Measurements from ENCODE around the gene ADAMTS14. TPM values are rescaled to one million over a fixed set of nuclear protein-coding genes. Genes with fewer than 3 reads are reported as not detected.

The ADAMTS14 gene
- total RNA-seq, 1 donor from 2014 or later = 19.4 TPM

DNA sequence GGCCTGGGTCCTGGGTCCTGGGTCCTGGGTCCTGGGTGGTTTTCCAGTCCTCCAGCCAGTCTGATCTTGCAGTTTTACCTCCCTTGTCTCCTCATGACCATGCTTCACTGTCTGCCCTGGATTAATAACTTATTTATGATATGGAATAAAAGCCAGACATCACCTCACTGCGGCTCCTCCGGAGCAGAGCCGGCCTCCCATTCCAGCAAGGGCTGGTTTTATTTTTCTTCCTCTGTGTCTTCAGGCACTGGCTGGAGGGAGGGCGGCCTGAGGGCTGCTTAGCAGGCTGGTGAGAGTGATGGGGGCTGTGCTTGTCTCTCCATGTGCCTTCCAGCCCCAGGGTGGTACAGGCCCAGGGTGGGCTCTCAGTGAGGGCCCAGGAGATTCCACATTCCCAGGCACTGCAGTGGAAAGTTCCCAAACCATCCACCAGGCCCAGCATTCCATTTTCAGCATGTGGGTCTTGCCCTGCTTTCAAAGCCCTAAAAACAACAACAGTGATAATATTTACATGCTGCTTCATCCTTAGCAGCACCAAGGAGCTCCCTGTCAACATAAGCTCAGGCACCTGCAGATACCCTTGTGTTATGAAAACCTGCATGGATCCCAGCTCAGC, 12.6 kb downstream of the ADAMTS14 start:
- TF ChIP-seq, protein P1, sequence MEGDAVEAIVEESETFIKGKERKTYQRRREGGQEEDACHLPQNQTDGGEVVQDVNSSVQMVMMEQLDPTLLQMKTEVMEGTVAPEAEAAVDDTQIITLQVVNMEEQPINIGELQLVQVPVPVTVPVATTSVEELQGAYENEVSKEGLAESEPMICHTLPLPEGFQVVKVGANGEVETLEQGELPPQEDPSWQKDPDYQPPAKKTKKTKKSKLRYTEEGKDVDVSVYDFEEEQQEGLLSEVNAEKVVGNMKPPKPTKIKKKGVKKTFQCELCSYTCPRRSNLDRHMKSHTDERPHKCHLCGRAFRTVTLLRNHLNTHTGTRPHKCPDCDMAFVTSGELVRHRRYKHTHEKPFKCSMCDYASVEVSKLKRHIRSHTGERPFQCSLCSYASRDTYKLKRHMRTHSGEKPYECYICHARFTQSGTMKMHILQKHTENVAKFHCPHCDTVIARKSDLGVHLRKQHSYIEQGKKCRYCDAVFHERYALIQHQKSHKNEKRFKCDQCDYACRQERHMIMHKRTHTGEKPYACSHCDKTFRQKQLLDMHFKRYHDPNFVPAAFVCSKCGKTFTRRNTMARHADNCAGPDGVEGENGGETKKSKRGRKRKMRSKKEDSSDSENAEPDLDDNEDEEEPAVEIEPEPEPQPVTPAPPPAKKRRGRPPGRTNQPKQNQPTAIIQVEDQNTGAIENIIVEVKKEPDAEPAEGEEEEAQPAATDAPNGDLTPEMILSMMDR (IDR thresholded peaks at IDR 0.05; ENCODE audit: insufficient read depth, low read depth, low read length) = no peak
- H3K4me3 Mint-ChIP-seq (ENCODE audit: unreplicated experiment) = no peak overlapping the region
- H2AFZ ChIP-seq (ENCODE audit: low read depth, low read length) = no peak overlapping the region
- H3K79me2 ChIP-seq (ENCODE audit: insufficient read depth, low read length) = peaks cover 22% of the 10 kb centered on the region
- H3K4me2 ChIP-seq (ENCODE audit: low read length) = no peak overlapping the region
- H3K36me3 Mint-ChIP-seq (ENCODE audit: low read depth, unreplicated experiment) = peaks cover 20% of the 10 kb centered on the region
- DNase-seq (ENCODE audit: low read depth) (no peak), FAIRE-seq (no peak)
- peaks cover 3% of the 10 kb centered on the region for H3K4me1 ChIP-seq (ENCODE audit: insufficient read depth, low read length)
- H3K27me3 ChIP-seq (ENCODE audit: insufficient read depth, low read length) = no peaks in the 10 kb centered on the region
- no peak overlapping the region for H3K27ac ChIP-seq (ENCODE audit: low read depth, low read length)
- H3K4me3 ChIP-seq (ENCODE audit: insufficient read depth, low read depth, low read length) = no peak overlapping the region
- no peaks in the 10 kb centered on the region for H3K36me3 ChIP-seq (ENCODE audit: insufficient read depth, low read length)
- peak overlapping the region; percentile 18 for H3K27ac Mint-ChIP-seq (ENCODE audit: unreplicated experiment)
- H3K27me3 Mint-ChIP-seq (ENCODE audit: low read depth, unreplicated experiment) = peaks cover 11% of the 10 kb centered on the region
- no peaks in the 10 kb centered on the region for H3K9me3 Mint-ChIP-seq (ENCODE audit: unreplicated experiment)
- H3K9me3 ChIP-seq (ENCODE audit: insufficient read depth, low read depth, low read length) = no peaks in the 10 kb centered on the region
- H3K4me1 Mint-ChIP-seq (ENCODE audit: low read depth, unreplicated experiment) = peaks cover 19% of the 10 kb centered on the region
- peaks cover 43% of the 10 kb centered on the region for H4K20me1 ChIP-seq (ENCODE audit: insufficient read depth, low read length)
- no peak overlapping the region for H3K9ac ChIP-seq (ENCODE audit: low read length)

DNA sequence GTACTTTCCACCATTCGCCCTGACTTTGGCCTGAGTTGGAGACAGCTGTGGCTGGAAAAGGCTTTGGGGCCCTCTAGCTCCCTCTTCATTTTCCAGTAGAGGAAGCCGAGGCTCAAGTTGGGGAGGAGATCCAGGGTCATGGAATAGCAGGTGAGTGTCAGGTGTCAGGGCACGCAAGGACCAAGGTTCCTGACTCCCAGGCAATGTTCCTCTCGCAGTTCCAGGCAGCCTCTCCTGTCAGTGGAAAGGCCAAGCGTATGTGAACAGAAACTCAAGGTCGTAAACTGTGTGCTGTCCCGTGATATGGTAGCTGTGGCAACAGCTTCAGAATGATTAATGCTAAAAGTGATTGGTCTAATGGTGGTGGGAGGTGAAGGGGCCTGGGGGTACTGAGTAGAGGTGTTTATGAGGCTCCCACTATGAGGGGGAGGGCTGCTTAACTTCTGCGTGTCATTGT, 13.2 kb downstream of the ADAMTS14 start:
- H3K36me3 Mint-ChIP-seq (ENCODE audit: low read depth, unreplicated experiment) = peaks cover 23% of the 10 kb centered on the region
- FAIRE-seq = no peak
- Histone ChIP-seq H3K27me3 (ENCODE audit: insufficient read depth, low read length) (no peaks in the 10 kb centered on the region), H3K4me3 (ENCODE audit: insufficient read depth, low read depth, low read length) (no peak overlapping the region), H3K36me3 (ENCODE audit: insufficient read depth, low read length) (no peaks in the 10 kb centered on the region), H3K9me3 (ENCODE audit: insufficient read depth, low read depth, low read length) (no peaks in the 10 kb centered on the region), H3K27ac (ENCODE audit: low read depth, low read length) (no peak overlapping the region), H3K79me2 (ENCODE audit: insufficient read depth, low read length) (peaks cover 20% of the 10 kb centered on the region), H3K4me1 (ENCODE audit: insufficient read depth, low read length) (peaks cover 3% of the 10 kb centered on the region), H3K9ac (ENCODE audit: low read length) (no peak overlapping the region), H4K20me1 (ENCODE audit: insufficient read depth, low read length) (peaks cover 45% of the 10 kb centered on the region), H2AFZ (ENCODE audit: low read depth, low read length) (no peak overlapping the region), H3K4me2 (ENCODE audit: low read length) (no peak overlapping the region)
- no peak overlapping the region for H3K4me3 Mint-ChIP-seq (ENCODE audit: unreplicated experiment)
- no peak for DNase-seq (ENCODE audit: low read depth)
- peaks cover 19% of the 10 kb centered on the region for H3K4me1 Mint-ChIP-seq (ENCODE audit: low read depth, unreplicated experiment)
- peaks cover 13% of the 10 kb centered on the region for H3K27me3 Mint-ChIP-seq (ENCODE audit: low read depth, unreplicated experiment)
- no peak overlapping the region for H3K27ac Mint-ChIP-seq (ENCODE audit: unreplicated experiment)
- TF ChIP-seq EZH2 (IDR thresholded peaks at IDR 0.05; ENCODE audit: insufficient read depth, low read length) = no peak
- TF ChIP-seq, protein P1 (IDR thresholded peaks at IDR 0.05; ENCODE audit: insufficient read depth, low read depth, low read length) = no peak
- no peaks in the 10 kb centered on the region for H3K9me3 Mint-ChIP-seq (ENCODE audit: unreplicated experiment)

DNA sequence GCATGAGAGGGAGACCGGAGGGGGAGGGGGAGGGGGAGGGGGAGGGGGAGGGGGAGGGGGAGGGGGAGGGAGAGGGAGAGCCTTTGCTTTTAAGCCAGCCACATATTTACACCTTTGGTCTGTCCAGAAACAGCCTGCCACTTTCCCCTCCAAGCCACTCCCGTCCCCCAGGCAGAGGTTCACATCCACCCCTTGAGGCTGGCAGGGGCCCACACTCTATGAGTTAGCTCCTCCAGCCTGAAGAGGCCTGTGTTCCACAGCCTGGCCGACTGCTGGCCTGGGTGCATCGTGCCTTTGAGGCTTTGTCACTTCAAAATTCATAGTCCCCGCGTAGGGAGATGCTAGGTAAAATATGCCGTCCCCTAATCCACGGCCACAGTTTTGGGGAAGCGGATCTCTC, 16.5 kb downstream of the ADAMTS14 start:
- Histone ChIP-seq H3K4me2 (ENCODE audit: low read length) (no peak overlapping the region), H2AFZ (ENCODE audit: low read depth, low read length) (no peak overlapping the region), H3K9ac (ENCODE audit: low read length) (no peak overlapping the region), H3K79me2 (ENCODE audit: insufficient read depth, low read length) (no peaks in the 10 kb centered on the region), H3K4me1 (ENCODE audit: insufficient read depth, low read length) (peaks cover 8% of the 10 kb centered on the region), H3K4me3 (ENCODE audit: insufficient read depth, low read depth, low read length) (no peak overlapping the region), H3K9me3 (ENCODE audit: insufficient read depth, low read depth, low read length) (no peaks in the 10 kb centered on the region), H3K27ac (ENCODE audit: low read depth, low read length) (no peak overlapping the region), H3K27me3 (ENCODE audit: insufficient read depth, low read length) (no peaks in the 10 kb centered on the region), H3K36me3 (ENCODE audit: insufficient read depth, low read length) (no peaks in the 10 kb centered on the region), H4K20me1 (ENCODE audit: insufficient read depth, low read length) (peaks cover 32% of the 10 kb centered on the region)
- FAIRE-seq (no peak), DNase-seq (ENCODE audit: low read depth) (no peak)
- no peak overlapping the region for H3K4me3 Mint-ChIP-seq (ENCODE audit: unreplicated experiment)
- H3K36me3 Mint-ChIP-seq (ENCODE audit: low read depth, unreplicated experiment) = peaks cover 30% of the 10 kb centered on the region
- H3K4me1 Mint-ChIP-seq (ENCODE audit: low read depth, unreplicated experiment) = peaks cover 3% of the 10 kb centered on the region
- no peak overlapping the region for H3K27ac Mint-ChIP-seq (ENCODE audit: unreplicated experiment)
- TF ChIP-seq, protein P1 (IDR thresholded peaks at IDR 0.05; ENCODE audit: insufficient read depth, low read depth, low read length) = no peak
- no peak for TF ChIP-seq EZH2 (IDR thresholded peaks at IDR 0.05; ENCODE audit: insufficient read depth, low read length)
- peaks cover 18% of the 10 kb centered on the region for H3K27me3 Mint-ChIP-seq (ENCODE audit: low read depth, unreplicated experiment)
- H3K9me3 Mint-ChIP-seq (ENCODE audit: unreplicated experiment) = no peaks in the 10 kb centered on the region

Measured in astrocyte (in vitro differentiated cells and primary cell).